GM21423 (cell line): Measurements from ENCODE around the gene ZNF442.
"Not testable (repeated sequence)": the region's sequence is repeated elsewhere in the genome, so short reads cannot be mapped to it uniquely, and the experiment has no call there.

ENCODE experiments used
- ATAC-seq: cut with Tn5 transposase; IDR thresholded peaks from one replicate; pipeline ENCODE4 v1.9.1; 2021; ENCODE audit warnings: mild to moderate bottlenecking, moderate library complexity; ENCODE audit not compliant: unreplicated experiment

ZNF442 gene

DNA sequence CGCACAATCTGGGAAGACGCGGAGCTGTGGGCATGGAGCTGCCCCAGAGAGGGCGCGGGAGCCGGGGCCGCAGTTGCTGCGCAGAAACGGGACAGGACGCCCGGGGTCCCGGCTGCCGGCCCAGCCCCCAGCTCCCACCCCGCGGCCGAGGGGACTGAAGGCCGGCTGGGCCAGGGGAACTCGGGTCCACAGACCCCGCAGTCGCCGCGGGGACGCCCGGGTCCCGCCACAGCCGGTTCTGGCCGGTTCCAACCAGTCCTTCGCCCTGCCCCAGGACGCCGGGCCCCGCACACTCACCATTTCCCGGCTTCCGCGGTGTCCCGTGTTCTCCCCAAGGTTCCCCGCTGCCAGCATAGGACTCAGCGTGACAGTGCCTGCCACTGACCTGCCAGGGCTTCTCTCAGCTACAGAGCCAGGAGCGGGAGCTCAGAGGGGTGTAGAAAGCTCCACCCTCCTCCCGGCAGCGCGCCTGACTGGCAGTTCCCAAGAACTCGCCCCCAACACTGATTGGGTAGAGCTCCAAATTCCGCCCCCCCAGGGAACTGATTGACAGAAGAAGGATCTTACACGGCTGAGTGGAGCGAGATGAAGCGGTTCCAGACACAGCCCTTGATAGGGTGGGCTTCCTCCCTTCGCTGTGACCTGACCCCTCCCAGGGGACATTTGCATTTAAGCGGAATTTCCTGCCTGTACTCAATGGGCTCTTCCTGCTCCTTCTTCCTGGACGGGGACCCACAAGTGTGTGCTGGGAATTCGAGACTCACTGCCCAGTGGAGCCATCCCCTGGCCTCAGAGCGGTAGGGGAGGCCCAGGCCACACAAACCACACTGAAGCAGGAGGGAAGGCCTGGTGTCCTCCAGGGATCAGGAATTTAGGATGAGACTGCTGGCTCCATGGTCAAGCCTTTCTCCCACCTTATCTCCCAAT lies at the start of gene ZNF442:
TSS of gene ZNF442 (minus strand) at position 448 of the 927 bp plus-strand sequence. CDS start 2,052 bp downstream, outside the sequence.
- ATAC-seq, result peak; percentile 90

DNA sequence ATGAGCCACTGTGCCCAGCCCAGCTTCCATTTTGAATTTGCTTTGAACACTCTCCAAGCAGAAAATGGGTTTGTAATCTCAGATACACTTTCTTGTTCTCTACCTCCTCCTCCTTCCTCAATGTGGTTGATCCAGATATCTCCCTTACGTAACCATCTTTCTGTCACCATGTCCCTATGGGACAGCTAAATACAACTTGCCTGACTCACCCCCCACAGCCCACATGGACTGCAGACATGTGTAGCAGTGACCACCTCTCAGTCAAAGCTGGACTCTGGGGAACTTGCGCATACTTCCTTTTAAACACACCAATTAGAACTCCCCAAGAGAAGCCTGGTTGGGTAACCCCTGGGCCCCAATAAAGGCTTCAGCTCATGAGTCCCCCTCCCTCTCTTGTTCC lies 46.4 kb upstream of the ZNF442 start:
- ATAC-seq, result no peak

DNA sequence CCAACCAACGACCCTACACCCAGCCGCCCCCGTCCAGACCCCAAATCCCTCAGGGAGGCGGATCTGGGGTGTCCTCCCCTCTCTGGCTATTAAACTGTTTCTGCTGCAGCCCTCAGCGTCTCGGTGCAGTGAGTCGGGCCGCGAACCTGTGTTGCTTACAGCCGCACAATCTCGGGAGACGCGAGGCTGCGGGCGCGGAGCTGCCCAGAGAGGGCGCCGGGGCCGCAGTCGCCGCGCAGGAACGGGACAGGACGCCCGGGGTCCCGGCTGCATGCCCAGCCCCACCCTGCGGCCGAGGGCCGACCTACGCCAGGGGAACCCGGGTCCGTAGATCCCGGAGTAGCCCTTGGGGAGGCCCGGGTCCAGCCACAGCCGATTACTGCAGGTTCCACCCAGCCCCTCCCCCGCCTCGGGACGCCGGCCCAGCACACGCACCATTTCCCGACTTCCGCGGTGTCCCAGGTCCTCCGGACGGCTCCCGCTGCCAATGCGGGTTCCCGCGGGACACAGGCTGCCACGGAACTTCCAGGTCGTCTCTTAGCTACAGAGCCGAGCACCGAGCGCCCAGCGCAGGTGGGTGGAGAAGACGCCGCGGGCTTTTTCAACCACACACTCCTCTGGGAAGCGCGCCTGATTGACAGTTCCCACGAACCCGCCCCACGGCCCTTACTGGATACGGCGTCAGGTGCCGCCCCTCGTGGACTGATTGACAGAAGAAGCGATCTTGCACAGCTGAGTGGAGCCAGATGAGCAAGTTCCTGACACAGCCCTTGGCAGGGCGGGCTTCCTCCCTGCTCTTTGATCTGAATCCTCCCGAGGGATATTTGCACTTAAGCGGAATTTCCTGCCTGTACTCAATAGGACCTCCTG lies 35.4 kb upstream of the ZNF442 start, which contains the start of gene ZNF799:
TSS of gene ZNF799 (minus strand) at position 639 of the 870 bp plus-strand sequence. CDS start at position 438, 201 bp downstream.
- ATAC-seq, result peak; percentile 82

DNA sequence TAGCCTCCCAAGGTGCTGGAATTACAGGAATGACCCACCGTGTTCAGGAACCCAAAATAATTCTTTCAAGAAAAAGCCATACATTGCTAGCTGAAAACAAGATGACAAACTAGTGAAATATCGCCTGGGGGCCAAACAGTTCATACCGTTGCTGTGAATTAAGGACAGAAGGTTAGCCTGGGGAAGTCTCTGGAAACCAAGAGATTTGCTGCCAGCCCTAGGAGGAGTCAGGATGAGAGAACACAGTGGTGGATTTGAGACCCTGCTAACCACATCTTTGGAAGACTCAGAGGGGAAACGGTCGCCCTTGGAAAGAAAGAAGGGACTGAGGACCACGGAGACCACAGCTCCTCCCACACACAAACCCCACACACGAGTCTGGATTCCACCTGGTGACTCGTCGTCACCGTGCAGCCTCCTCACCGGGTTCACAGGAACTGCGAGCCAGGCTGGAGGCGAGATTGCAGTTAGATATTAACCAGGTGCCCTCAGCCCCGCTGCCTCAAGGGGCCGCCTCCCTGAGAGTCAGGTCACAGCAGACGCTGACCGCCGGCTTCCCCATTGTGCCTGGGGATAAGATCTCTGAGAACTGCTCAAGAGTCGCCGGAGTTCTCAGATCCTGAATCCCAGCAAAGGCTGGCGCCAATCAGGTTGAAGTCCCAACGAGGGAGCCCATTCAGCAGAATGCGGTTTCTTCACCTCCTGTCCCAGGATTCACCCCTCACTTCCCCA lies 34.6 kb upstream of the ZNF442 start:
- peak; percentile 39 for ATAC-seq

DNA sequence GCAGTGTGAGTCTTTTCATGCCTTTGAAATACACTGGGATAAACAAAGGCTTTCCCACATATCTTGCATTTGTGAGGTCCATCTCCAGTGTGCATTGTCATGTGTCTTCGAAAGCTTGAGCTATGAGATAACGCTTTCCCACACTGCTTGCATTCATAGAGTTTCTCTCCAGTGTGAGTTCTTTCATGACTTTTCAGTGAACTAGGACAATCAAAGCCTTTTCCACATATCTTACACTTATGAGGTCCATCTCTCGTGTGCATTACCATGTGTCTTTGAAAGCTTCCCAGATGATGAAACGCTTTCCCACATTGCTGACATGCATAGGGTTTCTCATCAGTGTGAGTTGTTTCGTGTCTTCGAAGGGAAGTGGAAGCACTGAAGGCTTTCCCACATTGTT lies 25.7 kb upstream of the ZNF442 start:
- ATAC-seq, result not testable (repeated sequence)

DNA sequence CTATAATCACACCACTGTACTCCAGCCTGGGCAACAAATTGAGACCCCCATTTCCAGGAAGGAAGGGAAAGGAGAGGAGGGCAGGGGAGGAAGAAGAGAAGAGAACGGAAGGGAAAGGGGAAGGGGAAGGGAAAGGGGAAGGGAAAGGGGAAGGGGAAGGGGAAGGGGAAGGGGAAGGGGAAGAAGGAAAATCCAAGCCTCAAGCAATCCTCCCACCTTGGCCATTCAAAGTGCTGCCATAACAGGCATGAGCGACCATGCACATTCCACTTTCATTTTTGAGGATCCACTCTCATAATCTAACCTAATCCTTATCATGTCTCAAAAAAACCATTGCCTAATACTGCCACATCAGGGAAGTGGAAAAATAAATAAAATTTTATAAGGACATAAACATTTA lies 20.9 kb upstream of the ZNF442 start:
- ATAC-seq, result not testable (repeated sequence)

DNA sequence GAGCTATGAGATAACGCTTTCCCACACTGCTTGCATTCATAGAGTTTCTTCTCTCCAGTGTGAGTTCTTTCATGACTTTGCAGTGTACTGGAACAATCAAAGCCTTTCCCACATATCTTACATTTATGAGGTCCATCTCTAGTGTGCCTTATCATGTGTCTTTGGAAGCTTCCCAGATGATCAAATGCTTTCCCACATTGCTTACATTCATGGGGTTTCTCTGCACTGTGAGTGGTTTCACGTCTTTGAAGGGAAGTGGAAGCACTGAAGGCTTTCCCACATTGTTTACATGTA lies 14.9 kb upstream of the ZNF442 start:
- no peak for ATAC-seq

DNA sequence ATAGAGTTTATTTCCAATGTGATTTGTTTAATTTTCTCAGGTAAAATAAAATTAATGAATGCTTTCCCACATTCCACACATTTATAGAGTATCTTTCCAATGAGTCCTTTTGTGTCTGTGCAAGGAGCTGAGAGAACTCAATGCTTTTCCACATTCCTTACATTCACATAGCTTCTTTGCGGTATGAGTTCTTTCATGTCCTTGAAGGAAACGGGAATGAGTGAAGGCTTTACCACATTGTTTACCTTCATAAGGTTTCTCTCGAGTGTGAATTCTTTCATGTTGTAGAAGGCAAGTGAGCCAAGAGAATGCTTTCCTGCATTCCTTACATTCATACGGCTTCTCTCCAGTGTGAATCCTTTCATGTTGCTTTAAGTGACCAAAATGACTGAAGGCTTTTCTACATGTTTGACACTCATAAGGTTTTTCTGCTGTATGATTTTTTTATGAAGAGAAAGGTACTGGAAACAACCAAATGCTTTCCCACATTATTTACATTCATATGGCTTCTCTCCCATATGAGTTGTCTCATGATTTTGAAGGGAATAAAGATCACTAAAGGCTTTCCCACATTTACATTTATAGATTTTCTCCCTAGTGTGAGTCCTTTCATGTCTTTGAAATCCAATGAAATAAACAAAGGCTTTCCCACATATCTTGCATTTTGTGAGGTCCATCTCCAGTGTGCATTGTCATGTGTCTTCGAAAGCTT lies 14.4 kb upstream of the ZNF442 start:
- ATAC-seq, result no peak

DNA sequence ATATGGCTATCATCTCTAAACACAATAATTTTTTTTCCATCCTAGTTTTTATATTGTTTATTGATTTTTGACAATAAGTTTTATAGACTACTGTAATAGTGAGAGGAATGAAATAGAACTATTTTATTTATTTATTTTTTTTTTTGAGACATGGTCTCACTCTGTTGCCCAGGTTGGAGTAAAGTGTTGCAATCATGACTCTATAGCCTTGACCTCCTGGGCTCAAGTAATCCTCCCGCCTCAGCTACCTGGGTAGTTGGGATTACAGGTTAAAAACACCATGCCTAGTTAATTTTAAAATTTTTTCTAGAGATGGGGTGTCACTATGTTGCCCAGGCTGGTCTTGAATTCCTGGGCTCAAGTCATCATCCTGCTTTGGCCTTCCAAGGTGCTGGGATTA lies 8.5 kb upstream of the ZNF442 start:
- no peak for ATAC-seq

DNA sequence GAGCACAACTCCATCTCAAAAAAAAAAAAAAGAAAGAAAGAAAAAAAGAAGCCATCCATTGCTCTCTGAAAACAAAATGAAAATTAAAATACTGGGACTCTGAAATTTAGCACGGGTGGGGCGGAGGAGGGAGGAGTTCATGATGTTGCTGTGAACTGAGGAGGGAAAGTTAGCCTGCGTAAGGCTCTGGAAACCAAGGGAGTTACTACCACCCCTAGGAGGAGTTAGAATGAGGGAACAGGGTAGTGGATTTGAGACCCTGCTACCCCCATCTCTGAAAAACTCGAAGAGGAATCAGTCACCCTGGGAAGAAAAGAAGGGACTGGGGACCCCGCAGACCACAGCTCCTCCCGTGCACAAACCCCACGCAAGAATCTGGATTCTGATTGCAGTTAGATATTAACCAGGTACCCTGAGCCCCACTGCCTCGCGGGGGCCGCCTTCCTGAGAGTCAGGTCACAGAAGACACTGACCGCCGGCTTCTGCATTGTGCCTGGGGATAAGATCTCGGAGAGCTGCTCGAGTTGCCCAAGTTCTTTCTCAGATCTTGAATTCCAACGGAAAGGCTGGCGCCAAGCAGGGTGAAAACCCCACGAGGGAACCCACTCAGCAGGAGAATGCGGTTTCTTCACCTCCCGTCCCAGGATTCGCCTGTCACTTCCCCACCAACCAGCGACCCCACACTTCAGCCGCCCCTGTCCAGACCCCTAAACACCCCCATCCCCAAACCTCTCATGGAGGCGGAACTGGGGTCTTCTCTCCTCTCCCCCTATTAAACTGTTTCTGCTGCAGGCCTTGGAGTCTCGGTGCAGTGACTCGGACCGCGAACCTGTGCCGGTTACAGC lies 870 bp downstream of the ZNF442 start:
- no peak for ATAC-seq

DNA sequence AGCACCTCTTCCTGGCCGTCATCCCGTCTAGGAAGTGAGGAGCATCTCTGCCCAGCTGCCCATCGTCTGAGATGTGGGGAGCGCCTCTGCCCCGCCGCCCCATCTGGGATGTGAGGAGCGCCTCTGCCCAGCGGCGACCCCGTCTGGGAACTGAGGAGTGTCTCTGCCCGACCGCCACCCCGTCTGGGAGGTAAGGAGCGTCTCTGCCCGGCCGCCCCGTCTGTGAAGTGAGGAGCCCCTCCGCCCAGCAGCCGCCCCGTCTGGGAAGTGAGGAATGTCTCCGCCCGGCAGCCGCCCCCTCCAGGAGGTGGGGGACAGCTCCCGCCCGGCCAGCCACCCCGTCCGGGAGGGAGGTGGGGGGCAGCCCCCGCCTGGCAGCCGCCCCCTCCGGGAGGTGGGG lies 3.2 kb downstream of the ZNF442 start:
- not testable (repeated sequence) for ATAC-seq

DNA sequence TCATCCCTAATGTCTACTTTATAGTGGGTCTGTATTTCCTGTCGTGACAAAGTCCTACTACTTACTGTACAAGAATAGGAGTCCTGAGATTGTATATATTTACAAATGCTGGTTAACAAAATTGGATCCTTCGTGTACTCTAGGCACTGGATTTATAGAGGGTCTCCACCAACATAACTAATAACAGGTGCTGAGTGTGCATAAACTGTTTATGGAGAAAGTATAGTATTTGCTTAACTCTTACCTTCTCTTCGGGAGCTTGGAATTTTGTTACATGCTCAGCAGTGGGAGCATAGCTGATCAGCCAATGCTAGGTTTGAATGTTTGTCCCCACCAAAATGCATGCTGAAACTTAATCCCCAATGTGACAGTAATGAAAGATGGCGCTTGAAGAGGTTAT lies 12.1 kb downstream of the ZNF442 start:
- ATAC-seq, result no peak

DNA sequence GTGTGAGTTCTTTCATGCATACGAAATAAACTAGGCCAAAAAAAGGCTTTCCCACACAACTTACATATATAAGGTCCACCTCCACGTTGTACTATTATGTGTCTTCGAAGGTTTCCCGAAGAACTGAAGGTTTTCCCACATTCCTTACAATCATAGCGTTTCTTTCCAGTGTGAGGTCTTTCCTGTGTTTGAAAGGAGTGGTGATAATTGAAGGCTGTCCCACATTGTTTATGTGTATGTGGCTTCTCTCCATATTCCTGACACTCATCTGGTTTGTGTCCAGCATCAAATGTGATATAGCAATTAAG lies 14.6 kb downstream of the ZNF442 start:
- no peak for ATAC-seq

DNA sequence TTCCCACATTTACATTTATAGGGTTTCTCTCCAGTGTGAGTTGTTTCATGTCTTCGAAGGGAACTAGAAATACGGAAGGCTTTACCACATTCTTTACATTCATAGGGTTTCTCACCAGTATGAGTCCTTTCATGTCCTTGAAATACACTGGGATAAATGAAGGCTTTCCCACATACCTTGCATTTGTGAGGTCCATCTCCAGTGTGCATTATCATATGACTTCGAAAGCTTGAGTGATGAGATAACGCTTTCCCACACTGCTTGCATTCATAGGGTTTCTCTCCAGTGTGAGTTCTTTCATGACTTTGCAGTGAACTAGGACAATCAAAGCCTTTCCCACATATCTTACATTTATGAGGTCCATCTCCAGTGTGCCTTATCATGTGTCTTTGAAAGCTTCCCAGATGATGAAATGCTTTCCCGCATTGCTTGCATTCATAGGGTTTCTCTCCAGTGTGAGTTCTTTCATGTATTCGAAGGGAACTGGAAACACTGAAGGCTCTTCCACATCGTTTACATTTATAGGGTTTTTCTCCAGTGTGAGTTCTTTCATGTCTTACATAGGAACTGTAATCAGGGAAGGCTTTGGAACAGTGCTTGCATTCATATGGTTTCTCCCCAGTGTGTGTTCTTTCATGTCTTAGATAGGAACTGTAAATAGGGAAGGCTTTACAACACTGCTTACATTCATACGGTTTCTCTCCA lies 15.1 kb downstream of the ZNF442 start:
- ATAC-seq, result no peak

DNA sequence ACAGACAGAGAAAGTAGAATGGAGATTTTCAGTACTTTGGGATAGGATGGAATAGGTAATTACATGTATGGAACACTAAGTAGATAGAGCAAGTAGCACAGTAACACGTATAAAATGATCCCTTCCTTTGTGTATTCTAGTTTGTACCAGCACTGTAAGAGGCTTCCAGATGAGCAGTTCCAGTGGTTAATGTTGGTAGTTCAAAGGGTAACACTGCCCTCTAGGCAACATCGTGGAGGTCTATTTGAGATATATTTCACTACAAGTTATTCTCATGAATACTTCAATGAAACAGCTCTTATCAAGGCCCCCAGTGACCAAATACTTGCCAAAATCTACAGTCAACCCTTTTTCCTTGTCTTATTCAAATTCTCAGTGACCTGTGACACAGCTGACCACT lies 18.6 kb downstream of the ZNF442 start:
- ATAC-seq, result no peak

DNA sequence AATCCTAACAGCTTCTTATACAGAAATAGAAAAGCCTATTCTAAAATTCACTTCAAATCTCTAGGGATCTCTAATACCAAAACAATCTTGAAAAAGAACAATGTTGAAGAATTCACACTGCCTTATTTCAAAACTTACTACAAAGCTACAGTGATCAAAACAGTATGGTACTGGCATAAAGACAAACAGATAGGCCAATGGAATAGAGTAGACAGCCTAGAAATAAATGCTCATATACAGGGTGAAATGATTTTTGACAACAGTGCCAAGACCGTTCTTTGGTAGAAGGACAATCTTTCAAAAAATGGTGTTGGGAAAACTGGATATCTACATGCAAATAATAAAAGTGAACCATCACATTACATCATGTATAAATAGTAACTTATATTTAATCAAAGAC lies 20.3 kb downstream of the ZNF442 start:
- no peak for ATAC-seq

DNA sequence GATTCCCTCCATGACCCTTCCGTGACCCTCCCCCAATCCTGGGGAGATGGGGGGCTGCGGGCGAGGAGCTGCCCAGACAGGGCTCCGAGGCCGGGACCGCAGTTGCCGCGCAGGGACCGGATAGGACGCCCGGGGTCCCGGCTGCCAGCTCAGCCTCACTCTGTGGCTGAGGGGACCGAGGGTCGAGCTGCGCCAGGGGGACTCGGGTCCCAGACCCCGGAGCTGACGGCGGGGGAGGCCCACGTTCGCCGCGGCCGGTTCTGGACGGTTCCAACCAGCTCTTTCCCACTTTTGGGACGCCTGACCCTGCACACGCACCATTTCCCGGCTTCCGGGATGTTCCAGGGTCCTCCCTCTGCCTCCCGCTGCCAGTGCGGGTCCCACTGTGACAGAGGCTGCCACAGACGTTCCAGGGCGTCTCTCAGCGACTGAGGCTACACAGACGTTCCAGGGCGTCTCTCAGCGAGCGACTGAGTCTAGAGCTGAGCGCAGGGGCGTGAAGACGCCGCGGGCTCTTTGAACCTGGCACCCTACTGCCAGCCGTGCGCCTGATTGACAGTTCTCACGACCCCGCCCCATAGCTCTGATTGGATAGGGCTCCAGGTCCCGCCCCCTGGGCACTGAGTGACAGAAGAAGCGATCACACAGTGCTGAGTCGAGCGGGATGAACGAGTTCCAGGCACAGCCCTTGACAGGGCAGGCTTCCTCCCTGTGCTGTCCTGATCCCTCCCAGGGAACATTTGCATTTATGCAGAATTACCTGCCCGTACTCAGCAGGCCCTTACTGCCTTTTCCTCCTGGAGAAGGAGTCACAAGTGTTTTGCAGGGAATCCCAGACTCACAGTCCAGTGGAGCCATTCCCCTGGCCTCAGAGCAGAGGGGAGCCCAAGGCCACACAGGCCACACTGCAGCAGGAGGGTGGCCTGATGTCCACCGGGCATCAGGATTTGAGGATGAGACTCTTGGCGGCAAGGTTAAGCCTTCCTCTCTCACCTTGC lies 32.0 kb downstream of the ZNF442 start, which contains the start of gene ZNF563:
TSS of gene ZNF563 (minus strand) at position 472 of the 998 bp plus-strand sequence. CDS start at position 321, 151 bp downstream.
- ATAC-seq, result peak; percentile 88
